22Rv1 (cell line): ENCODE results near the gene CLIC3.

ENCODE experiments used
- H3K27ac ChIP-seq: fragments of 450-650 bp; 2 replicates; pipeline ENCODE4 v1.5.1; 2017
- ZFX ChIP-seq: fragments of 450-650 bp; IDR thresholded peaks from 2 replicates; pipeline ENCODE4 v1.6.1; 2017; ENCODE audit warnings: antibody characterized with exemption, borderline replicate concordance
- TF ChIP-seq, protein P1 (sequence below): fragments of 450-650 bp; IDR thresholded peaks from 2 replicates; pipeline ENCODE4 v1.5.1; 2017; ENCODE audit warnings: mild to moderate bottlenecking

The CLIC3 gene

GRCh38 chr9:137015976-137016375 is 19.6 kb upstream of the CLIC3 start:
- TF ChIP-seq ZFX: no peak
- TF ChIP-seq, protein P1, sequence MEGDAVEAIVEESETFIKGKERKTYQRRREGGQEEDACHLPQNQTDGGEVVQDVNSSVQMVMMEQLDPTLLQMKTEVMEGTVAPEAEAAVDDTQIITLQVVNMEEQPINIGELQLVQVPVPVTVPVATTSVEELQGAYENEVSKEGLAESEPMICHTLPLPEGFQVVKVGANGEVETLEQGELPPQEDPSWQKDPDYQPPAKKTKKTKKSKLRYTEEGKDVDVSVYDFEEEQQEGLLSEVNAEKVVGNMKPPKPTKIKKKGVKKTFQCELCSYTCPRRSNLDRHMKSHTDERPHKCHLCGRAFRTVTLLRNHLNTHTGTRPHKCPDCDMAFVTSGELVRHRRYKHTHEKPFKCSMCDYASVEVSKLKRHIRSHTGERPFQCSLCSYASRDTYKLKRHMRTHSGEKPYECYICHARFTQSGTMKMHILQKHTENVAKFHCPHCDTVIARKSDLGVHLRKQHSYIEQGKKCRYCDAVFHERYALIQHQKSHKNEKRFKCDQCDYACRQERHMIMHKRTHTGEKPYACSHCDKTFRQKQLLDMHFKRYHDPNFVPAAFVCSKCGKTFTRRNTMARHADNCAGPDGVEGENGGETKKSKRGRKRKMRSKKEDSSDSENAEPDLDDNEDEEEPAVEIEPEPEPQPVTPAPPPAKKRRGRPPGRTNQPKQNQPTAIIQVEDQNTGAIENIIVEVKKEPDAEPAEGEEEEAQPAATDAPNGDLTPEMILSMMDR: no peak
- H3K27ac ChIP-seq: no peak overlapping the region

DNA sequence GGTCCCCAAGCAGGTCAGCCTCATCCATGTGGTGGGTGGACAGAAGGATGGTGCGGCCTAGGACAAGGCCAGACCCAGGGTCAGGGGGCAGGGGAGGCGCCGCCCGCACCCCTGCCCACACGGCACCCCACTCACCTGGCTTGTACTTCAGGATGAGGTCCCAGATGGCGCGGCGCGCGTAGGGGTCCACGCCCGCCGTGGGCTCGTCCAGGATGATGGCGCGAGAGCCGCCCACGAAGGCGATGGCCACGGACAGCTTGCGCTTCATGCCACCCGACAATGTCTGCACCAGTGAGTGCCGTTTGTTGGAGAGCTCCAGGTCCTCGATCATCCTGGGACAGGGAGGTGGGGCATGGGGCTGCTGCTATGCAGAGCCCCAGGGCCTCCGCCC is 19.2 kb upstream of the CLIC3 start:
- TF ChIP-seq, protein P1: no peak
- no peak for TF ChIP-seq ZFX
- no peak overlapping the region for H3K27ac ChIP-seq

- no peak overlapping the region for H3K27ac ChIP-seq
- TF ChIP-seq ZFX: no peak
Measured at GRCh38 chr9:137014776-137015539, 18.6 kb upstream of the CLIC3 start.

- H3K27ac ChIP-seq: no peak overlapping the region
- TF ChIP-seq ZFX: no peak
- TF ChIP-seq, protein P1: no peak
Measured at GRCh38 chr9:137014166-137014565, 17.8 kb upstream of the CLIC3 start.

GRCh38 chr9:137013571-137013940 is 17.2 kb upstream of the CLIC3 start:
- H3K27ac ChIP-seq: no peak overlapping the region
- no peak for TF ChIP-seq ZFX
- TF ChIP-seq, protein P1: no peak

DNA sequence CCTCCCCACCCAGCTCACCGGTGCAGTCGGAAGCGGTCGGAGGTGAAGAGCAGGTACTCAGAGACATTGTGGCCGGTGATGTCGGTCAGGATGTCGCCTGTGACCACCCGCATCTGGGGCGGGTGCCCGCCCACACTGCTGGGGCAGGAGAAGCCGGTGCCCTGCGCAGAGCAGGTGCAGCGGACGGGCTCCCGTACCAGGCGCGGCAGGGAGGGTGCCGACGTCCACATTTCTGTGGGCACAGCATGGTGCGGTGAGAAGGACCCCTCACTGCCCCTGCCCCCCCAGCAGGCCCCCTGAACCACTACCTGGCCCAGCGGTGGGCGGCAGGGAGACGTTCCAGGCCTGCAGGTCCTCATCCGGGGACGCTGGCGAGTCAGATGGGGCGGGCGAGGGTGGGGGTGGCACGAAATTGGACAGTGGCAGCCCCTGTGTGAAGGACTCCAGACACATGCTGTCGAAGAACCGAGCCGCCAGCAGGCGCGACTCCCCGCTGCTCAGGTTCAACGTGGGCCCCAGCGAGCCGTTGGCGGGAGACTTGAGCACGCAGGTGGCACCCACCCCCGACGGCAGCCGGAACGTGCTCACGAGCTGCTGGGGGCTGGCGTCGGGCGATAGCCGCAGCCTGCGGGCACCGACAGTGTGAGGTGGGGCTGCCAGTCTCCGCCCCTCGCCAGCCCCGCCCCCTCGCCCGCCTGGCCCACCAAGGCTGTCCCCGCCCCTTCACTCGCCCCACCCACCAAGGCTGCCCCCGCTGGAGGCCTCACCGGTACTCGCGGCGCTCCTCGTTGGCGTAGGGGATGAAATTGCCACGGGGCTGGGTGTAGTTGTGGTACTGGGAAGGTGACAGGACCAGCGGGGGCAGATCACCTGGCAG is 16.6 kb upstream of the CLIC3 start:
- TF ChIP-seq ZFX: no peak
- TF ChIP-seq, protein P1: no peak
- H3K27ac ChIP-seq: no peak overlapping the region

- no peak overlapping the region for H3K27ac ChIP-seq
- TF ChIP-seq ZFX: no peak
- TF ChIP-seq, protein P1: no peak
Measured at GRCh38 chr9:137011907-137012675, 15.7 kb upstream of the CLIC3 start.
